GOT3 (cell line): ENCODE measurements around the gene XXYLT1.
"Not testable (repeated sequence)": the region's sequence is repeated elsewhere in the genome, so short reads cannot be mapped to it uniquely, and the experiment has no call there.

Experiments
- DNase-seq: peaks from one replicate; lab custom pipeline; 2025; ENCODE audit warnings: mixed read lengths; lab: John Stamatoyannopoulos, UW

The XXYLT1 gene

DNA sequence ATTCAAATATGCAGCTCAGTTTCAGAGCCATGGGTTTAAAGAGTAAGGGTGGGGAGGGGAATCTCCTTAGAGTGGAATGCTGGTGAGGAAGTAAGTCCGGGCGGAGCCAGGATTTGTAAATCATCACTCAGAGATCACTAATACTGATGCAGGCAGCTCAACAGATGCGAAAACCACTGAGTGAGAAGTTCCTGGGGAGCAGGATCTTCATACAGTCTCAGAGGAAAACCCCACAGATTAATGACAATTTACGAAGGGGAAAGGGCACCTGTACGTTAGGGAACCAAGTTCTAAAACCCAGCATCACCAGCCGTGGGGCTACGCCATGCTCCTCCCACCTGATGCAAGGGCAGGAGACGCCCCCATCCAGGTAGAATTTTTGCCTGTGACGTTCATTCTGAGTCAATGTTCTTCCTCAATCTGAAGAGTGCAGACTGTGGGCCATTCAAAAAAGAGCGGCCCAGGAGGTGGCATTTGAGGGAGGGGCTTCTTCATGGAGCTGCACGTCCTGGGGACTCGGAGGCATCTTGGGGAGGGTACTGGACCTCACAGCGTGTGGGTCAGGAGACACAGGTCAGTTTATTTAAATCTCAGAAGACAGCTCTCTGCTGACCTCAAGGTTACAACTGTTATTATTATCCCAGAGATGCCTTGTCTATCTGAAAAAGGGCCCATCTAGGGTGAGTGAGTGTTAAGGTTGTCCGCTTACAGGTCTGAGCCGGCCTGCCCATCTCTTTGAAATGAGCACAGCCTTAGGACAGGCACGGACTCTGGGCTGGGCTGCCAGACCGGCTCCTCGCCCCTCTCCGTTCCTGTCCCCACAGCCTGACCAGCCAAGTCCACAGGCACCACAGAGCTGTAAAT is 228.0 kb downstream of the XXYLT1 start:
- no peak for DNase-seq

DNA sequence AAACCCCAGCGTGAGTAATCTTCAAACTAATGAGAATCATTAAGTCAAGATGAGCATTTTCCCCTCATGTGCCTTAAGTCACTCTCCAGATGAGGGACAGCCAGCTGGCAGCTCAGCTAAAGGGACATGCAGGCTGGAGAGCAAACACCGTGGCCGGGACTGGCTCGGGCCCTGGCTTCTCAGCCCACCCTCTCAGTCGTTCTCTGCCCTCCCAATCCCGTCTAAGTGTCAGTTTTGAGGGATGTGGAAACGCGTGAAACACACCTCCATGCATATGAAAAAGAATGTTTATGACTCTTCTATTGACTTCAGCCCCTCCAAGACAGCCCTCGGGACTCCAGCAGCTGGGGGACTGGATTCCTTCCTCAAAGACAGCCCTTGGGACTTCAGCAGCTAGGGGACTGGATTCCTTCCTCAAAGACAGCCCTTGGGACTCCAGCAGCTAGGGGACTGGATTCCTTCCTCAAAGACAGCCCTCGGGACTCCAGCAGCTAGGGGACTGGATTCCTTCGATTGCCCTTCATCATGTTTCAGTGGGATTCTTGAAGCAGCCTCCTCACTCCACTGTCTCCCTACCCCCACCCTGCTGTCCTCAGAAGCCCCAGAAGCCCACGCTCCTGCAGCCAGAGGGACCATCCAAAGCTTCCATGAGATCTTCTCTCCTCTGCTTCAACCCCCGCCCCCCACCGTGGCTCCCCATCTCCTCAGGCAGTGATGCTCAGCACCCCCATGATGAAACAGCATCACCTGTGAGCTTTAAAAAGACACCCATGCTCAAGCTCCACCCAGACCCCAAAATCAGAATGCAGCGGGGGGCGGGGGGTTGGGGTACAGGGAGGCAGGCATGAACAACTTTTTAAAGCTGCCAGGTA is 228.9 kb downstream of the XXYLT1 start:
- no peak for DNase-seq

DNA sequence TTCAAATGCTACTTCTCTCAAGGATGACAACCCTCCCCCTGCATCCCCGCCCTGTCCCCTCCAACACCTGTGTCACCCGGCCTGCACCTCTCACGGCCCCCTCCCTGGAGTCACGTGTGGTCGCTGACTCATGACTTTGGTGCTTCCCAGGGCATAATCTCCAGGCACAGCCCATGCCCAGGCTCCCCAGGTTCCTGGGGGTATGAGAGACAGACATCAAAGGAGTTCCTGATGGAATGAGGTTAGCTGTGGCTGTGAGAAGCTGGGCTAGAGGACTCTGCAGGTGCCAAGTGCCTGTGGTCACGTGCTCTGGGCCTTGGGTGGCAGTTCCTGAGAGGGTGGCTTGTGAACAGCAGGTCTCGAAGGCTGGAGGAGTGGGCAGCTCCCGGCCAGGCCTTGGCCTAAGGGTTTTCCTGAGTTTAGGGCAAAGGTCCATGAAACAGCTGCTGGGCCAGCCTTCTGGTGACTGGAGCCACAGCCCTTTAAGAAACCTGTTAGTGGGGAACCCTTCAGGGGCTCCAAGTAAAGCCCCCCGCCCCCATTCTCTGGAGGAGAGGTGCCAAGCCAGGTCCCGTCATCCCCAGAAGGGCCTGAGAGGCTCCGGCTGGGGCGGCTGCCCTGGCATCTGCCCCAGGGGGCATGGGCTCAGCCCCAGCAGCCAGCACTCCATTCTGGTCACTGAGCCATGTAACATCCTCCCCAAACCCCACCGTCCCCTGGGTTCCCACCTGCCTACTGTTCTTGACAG is 230.0 kb downstream of the XXYLT1 start:
- no peak for DNase-seq

DNA sequence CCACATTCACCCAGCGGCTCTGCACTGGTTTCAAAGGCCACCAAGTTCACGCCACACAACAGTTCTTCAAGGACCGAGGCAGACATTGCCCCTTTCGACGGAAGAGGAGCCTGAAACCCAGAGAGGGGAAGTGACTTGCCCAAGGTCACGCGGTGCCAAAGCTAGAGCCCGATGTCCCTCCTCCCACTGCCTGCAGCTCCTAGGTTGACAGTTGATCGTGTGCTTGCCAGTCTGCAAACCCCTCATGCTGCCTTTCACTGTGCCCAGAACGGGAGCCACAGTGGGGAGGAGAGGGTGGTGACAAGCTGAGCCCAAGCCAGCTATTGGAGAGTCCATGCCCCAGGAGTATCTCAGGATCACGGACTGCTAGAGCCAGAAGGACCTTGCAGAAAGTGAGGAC is 230.9 kb downstream of the XXYLT1 start:
- no peak for DNase-seq

DNA sequence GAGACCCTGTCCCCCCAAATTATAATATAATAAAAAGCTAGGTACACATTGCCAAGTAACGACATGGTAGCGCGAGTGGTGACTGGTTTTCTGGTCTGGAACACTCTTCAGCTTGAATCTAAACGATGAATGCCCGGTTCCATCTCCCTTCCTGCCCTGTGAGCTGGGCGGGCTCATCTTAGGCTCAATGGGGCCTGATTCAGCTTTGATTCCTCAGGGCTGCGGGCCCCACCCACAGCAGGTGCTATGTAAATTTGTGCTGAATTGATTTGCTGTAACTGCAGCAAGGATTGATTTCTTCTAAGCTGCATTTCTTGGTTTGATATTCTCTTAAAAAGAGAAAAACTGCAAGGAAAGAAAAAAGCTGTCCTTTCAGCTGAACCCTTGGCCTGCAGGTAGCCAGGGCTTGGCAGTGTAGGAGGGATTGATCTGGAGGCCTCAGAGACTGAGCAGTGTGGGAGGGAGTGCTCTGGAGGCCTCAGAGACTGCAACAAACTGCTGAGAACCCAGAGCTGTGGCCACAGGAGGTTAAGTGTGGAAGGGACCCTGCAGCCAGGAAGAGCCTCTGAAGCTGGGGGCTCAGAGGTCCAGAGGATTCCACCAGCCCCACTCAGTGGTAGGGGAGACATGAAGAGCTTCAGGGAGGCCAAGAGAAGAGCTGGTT is 231.6 kb downstream of the XXYLT1 start:
- no peak for DNase-seq

DNA sequence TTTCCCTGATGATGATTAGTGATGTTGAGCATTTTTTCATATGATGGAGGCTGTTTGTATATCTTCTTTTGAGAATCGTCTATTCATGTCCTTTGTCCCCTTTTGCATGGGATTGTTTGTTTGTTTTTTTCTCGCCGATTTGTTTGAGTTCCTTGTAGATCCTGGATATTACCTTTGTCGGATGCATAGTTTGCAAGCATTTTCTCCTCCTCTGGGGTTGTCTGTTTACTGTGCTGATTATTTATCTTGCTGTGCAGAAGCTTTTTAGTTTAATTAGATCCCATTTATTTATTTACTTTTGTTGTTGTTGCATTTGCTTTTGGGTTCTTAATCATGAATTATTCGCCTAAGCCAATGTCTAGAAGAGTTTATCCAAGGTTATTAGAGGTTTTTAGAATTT is 232.8 kb downstream of the XXYLT1 start:
- no peak for DNase-seq

DNA sequence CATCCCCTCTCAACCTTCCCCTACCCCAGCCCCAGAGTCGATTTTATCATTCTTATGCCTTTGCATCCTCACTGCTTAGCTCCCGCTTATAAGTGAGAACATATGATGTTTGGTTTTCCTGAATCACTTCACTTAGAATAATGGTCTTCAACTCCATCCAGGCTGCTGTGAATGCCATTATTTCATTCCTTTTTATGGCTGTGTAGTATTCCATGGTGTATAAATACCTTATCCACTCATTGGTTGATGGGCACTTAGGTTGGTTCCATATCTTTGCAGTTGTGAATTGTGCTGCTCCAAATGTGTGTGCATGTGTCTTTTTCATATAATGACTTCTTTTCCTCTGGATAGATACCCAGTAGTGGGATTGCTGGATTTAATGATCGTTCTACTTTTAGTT is 233.4 kb downstream of the XXYLT1 start:
- not testable (repeated sequence) for DNase-seq

DNA sequence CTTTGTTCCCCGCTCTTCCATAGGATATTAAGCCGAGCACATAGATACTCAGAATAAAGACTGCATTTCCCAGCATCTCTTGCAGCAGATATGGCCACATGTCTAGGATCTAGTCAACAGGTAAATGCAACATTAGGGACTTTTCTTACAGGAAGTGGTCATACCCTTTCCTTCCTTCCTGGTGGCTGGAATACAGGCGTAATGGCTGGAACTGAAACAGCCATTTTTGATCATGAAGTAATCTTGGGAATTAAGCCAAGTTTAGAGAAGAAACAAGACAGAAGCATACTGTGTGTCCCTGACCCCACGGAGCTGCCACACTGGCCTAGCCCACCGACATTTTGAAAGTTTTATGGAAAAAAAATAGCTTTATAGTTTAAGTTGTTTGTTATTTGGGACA is 234.0 kb downstream of the XXYLT1 start:
- DNase-seq = no peak

DNA sequence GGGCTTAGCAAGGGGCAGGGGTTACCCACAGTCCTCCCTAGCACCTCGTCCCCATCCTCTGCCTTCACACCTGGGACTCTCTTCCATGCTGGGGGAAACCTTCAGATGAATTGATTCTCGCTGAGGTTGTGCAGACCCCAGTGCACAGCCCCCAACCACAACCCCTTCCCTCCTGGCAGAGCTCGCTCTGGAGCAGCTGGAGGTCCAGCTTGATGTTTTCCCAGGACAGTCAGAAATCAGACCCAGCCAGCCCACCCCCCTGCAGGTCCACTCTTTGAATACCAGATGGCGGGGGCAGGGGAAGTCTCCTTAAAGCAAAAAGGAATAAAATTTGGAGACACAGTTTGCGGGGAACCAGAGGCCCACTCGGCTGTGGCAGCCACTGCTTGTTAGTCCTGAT is 234.4 kb downstream of the XXYLT1 start:
- DNase-seq = no peak

DNA sequence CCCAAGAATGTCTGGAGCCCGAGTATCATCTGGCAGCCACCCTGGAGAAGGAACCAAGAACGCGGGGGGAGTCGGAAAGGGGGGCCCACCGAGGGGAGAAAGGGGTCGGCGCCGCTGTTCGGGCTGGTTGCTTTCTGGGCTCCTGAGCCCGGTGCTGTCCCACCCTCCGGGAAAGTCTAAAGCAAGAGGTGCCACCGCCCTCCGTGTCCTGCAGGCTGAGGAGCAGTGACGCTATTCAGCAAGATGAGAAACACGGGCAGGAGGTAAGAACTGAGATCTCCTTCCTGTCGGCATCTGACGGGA is 234.8 kb downstream of the XXYLT1 start:
- DNase-seq = no peak

DNA sequence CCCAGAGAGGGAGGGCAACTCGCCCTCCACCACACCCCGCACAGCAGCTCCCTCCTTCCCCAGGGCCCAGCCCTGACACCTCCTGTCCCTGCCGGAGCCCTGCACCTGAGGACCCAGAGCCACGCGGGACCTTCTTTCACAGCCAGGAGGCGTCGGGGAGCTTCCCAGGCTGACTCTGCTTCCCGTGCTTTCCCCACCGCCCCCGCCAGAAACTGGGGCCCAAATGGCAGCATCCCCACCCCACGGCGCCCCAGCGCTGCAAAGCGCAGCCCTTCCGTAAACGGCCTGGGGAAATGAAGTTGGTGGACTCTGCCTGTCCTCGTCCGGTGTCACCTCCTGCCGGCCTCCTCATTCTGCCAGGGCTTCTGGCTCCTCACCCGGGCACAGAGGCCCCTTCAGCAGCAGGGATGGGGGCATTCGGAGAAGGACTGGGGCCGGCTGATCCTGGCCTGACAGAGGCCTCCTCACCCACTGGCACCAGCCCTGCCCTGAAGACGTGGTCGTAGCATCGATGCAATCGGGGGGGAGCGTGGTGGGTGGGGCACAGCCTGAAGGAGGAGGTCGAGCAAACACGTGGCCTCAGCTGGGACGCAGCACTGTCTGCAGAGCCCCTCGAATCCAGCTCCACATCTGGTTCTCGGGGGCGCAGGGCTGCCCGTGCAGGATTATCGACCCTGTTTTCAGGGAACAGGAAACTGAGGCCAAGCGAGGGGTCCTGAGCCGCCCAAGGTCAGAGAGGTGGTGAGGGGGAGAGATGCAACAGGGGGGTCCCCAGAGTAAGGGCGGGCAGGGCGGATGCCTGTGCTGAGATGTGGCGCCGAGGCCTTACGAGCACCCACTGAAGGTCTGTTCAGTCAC is 235.4 kb downstream of the XXYLT1 start:
- no peak for DNase-seq

DNA sequence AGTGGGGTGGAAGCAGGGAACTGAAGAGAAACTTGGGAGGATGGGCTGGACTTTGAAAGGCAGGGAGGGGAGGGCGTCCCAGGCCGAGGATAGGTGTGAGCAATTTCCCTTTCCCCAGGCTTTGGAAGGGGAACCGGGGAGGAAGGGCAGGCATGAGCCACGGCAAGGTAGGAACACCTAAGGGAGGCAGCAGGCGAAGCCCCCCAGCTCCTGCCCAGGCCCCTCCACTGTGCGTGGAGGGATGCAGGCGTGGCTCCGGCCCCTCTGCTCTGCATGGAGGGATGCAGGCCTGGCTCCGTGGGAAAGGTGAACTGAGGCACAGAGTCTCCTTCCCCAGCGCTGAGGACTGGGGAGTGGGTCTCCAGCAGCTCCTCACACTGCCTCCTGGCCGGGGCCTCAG is 236.4 kb downstream of the XXYLT1 start:
- no peak for DNase-seq

DNA sequence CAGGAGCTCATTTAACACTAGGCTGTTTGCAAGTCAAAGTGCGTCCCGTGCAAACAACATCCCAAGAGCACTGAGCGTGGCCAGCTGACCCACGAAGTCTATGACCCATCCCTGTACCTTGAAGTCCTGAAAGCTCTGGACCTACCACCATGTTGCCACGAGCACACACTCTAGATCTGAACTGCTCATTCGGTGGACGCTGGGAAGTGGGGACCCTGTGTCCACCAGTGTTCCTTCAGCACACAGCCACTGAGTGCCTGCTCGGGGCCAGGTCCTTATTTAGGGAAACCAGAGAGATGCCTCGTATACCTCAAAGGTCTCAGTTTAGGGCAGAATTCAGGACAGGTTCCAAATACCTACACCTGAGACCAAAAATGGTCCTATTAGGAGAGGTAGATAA is 236.9 kb downstream of the XXYLT1 start:
- DNase-seq = no peak

DNA sequence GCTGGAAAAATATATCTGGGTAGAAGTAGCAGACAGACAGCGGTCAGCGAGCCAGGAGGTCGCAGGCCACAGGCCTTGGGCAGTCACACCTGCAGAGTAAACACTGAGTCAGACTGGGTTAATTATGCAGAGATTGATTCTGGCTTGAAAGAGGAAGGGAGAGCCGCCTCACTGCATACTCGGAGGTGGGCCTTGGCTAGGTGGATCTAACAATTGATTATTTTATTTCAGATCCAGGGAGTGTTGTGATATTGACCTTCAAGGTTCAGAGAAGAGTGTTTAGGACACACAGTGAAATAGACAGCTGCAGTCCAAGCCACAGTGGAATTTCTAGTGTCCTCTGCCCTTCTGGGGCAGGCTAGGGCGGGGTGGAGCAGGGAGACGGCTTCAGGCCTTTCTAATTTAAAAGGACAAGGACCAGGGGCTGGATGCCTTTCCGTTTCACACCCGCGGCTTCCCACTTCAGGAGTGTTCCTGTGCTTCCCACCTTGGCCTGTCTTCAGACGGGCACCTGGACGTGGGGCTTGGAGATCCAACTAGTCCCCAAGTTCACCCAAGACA is 237.3 kb downstream of the XXYLT1 start:
- no peak for DNase-seq

DNA sequence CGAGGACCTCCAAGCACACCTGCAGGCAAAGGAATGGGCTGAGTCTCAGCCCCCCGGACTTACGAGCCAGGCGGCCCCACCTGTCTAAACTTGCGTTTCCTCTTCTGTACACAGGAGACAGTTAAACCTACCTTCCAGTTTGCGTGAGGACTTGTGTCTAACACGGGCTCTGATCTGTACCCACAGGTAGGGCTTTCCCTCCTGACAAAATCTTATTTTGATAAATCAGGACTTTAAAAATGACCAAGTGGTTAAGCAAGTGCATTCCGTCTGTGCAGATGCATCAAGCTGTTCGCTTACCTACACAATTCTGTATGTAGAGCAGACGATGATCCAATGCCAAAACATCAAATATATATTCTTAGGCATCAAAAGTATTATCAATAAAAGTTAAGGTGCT is 238.0 kb downstream of the XXYLT1 start:
- no peak for DNase-seq

DNA sequence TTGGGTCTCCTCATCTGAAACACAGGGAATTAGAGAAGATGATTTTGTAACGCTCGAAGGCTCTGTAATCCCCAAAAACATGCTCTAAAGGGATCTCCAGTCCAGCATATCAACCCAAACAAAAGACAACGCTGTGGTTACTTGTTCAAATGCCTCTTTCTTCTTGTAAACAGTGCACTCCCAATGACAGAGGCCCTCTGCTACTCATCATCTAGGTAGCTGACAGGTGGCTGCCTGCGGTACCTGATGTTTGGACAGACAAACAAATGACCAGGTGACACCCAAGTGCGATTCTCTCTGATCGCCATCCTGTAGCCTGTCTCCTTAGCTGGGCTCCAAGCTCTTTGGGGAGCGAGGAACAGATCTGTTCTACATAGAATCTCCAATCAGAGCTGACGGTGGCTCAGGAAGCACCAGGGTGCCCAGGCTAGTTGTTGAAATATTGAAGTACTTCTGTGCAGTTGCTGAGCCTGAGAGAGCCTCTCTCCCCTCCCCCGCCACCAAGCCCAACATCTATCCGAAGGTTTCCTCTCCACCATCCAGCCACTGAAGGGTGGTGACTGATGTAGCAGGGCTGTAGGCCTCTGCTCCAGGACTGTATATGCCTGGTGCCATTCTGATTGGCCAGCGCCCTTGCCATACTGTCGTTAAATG is 238.7 kb downstream of the XXYLT1 start:
- DNase-seq = no peak

DNA sequence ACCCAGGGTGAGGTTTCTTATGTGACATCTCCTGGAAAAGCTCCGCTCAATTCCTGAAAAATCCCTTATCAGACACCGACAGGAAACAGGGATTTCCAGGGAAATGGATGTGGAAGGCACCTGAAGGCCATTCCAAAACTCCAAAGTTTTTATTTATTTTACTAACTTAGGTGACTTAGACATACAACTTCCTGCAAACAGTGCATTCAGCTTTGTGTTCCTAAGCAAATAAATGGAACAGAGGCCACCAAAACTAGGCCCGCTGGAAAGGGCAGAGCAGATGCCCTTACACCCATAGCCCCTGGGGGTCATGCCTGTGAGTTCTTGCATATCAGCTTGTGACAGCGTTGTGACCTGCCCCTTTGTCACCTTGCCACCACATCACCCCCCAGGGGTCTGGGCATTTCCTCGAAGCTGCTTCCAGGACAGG is 239.4 kb downstream of the XXYLT1 start:
- no peak for DNase-seq

DNA sequence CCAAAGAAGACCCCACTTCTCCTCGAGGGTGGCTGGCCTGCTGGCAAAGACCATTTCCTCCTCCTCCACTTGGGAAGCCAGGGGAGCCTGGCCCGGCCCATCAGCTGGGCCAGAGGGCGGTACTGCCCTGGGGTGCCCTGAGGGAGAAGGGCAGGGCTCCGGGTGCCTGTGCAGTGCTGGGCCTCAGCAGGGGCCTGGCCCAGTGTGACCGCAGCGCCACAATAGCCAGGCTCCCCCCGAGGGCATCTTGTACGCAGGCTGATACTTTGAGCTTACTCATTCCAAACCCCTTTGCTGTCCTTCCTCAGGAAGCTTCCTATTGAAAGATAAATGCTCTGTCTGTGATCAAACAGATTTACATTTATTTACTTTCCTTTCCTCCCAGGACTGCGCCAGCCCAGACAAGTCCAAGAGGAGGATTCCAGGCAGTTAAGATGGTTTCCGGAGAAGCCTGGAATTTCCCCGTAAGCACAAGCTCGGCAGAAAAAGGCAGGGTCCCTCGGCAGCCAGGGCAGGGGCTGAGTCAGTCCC is 240.1 kb downstream of the XXYLT1 start:
- DNase-seq = no peak

DNA sequence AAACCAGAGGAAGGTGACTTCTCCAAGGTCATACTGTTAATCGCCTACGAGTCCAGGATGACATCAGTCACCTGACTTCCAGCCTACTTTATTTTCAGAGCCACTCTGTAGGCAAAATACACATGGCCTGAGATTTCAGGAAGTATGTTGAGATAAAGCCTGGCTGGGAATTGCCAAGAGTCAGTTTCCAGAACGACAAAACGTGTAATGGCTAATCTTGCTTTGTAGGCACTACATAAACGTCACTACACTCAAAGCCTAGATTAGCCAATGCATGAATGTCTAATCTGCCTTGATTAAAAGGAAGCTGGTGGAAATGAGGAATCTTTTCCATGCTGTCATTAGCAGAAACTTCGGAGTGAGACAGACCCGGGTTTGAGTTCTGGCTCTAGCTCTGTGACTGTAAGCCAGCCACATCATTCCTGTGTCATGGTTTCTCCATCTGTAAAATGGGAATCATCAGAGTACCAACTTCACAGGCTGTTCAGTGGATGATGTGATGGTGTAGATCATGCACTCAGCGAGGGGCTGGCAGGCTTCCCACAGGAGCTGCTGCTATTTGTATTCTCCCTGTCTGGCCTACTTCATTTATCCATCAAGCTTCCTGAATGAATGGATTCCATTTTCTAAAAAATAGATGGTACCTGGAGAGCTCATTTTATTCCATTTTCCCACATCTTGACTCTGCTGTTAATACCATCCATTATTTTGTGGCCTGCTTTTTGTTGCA is 241.9 kb downstream of the XXYLT1 start:
- DNase-seq = no peak
